DMS53 treated with DMSO at 0.1 percent for 48 hours (cell line): ENCODE data around the gene UQCRQ.
"Not testable (repeated sequence)": the region's sequence is repeated elsewhere in the genome, so short reads cannot be mapped to it uniquely, and the experiment has no call there.

Experiments
- DNase-seq: peaks from one replicate; lab custom pipeline; 2025; ENCODE audit not compliant: unreplicated experiment; lab: John Stamatoyannopoulos, UW

The UQCRQ gene

DNA sequence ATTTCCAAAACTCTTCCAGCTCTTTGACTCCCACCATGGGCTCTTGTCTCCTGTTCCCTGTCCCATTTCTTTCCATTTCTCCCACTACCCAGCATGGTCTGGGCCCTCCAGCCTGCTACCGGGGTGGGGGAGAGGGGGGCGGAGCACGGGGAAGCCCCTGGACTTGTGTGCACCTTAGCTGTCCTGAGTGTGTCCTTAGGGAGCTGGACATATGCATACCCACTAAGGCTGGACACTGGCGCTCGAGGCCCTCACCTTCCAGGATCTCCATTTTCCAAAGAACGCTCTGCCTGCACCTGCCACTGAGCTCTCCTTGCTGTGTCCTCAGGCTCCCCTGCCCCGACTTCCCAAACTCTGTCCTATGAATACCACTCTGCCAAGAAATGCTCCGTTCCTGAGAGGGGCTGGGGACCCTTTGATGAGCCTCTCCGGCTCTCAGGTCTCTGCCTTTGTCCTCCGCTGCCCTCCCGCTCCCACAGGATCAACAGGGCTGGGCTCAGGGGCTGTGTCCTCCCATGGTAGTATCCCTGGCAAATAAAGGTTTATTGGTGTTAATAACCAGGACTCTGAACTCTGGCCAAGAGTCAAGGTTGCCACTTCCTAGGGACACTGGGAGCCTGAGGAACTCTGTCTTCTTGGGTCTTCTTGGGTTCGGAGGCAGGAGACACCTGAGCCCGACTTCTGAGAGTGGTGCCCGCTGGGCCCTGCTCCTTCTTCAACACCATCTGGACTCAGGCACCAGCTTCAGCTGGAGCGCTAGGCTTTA, 35.2 kb upstream of the UQCRQ start:
- DNase-seq, result no peak

DNA sequence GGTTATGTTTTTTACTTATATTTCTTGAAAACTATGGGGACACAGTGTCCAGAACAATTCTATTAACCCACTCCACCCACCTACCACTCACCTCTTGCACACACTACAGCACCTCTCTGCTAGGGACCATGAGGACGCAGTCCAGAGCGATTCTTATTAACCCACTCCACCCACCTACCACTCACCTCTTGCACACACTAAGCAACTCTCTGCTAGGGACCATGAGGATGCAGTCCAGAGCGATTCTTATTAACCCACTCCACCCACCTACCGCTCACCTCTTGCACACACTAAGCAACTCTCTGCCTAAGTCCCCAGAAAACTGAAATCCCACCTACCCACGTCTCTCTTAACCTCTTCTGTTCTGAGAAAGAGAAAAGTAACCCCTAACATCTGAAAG, 33.8 kb upstream of the UQCRQ start:
- no peak for DNase-seq

DNA sequence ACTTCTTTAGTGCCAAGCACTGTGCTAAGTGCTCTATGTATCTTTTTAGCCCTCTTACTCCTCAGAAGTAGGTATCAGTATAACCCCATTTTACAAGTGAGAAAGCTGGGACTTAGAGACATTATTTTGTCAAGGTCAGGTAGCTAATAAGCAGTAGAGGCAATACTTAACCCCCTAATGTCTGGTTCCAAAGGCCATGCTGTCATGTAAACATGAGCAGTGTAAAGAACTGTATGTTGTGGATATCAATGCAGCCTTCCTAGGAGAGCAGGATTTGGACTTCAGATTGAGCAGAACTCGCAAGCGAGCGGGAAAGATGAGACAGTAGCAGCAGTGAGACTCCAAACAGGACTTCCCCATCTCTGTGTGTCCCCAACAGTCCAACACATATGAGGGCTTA, 32.4 kb upstream of the UQCRQ start:
- DNase-seq, result no peak

DNA sequence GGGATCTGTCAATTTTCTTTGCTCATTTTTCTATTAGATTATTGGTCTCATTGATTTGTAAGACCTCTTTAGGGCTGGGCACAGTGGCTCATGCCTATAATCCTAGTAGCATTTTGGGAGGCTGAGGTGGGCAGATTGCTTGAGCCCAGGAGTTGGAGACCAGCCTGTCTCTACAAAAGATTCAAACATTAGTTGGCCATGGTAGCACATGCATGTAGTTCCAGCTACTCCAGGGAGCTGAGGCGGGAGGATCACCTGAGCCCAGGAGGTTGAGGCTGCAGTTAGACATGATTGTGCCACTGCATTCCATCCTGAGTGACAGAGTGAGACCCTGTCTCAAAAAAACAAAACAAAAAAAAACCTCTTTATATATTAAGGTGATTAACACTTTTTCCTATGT, 29.6 kb upstream of the UQCRQ start:
- no peak for DNase-seq

DNA sequence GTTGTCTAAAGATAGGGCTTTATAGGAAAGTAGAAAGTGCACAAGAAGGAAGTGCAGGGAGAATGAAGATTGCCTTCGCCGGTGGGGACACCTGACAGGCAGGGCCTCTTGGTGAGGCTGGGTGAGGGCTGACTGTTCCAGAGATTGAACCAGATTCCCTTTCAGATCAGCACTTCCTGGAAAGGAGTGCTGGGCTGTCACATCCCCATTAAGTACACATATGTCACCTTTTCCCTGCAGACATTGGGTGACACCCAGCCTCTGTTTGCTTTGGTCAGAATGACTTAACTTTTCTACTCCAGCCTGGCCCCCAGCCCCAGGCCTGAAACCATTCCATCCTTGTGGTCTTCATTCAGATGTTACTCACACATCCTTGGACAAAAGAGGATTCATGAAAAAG, 28.6 kb upstream of the UQCRQ start:
- DNase-seq, result peak; percentile 48

DNA sequence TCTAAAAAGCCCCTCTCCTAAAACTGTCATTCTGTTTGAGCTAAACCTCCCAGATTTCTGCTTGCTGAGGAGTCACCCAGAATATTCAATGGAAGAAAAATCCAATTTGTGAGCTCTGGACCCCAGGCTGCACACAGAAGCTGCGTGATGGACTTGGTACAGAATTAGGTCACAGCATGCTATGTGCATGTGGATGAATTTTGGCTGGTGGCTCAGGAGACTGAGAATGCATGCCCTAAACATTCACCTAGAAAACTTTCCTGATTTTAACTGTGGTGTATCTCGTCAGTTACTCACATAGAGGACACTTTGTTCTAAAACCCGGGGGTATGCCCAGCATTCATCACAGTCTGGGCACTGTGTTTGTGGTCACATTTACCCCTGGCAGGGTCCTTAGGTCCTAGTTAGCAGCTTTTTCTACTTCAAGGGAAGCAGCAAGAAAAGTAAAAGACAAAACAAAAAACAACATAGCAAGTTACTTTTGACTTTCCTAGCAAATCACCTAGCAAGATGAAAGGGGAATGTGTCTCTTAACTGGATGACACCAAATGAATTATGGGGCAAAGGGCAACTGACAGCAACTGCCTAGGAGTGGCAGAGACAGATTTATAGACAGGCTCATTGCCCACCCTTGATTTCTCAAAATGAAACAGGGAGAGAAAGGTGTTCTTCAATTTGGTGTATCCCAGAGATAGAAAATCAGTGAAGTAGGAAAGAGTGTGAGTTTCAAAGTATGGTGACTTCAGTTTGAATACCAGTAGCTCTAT, 27.7 kb upstream of the UQCRQ start:
- no peak for DNase-seq

DNA sequence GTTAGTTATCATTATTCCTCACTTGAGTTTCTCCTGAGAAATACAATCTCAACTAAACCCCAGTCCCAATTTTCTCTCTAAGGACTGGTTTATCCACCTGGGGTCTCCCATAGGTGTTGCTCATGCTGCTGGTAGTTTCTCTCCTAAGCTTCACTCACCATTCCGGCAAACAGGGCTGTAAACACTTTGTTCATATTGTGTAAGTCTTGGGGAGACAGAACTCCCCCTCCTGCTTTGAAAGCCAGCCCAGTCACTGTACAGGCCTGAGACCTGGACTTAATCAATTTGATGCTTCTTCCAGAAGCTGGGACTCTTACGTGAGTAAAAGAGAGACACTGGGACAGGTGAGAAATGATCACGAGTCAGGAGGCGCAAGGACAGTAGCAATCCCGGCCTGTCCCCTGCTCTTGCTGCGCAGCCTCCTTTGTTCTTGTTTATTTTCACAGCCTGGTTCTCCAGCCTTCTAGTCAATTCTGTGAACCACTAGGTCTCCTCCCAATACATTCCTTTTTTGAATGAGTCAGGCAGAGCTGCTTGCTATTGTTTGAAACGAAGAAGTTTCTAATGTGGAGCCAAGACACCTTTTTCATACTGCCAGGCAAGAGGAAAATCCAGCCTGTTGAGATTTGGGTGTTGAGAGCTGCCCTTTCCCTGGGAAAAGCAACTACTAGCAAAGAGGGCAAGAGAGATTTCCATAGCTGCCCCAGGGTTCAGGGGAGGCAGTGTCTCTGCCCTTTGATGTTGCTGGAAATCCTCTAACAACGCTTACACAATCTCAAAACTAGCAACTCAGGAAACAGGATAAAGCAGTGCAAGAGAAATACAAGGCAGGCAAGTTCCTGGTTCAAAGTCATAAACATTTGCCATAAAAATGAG, 26.8 kb upstream of the UQCRQ start:
- no peak for DNase-seq

DNA sequence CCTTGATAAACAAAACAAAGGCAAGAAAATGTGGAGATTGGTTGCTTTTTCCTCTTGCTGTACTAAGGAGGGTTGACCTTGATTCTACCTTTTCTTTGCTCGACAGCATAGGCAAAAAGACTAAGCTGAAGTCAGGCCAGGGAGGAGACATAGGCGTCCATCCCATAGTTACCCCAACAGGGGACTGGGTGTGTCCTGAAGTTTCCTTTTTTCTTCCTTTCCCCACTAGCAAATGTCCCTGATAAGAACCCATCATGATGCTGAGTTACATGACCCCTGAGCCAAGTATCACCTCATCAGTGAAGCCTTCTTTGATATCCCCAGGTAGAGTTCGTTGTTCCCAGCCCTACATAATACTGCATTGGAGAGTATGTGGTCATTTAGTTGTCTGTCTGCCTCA, 26.1 kb upstream of the UQCRQ start:
- DNase-seq, result no peak

DNA sequence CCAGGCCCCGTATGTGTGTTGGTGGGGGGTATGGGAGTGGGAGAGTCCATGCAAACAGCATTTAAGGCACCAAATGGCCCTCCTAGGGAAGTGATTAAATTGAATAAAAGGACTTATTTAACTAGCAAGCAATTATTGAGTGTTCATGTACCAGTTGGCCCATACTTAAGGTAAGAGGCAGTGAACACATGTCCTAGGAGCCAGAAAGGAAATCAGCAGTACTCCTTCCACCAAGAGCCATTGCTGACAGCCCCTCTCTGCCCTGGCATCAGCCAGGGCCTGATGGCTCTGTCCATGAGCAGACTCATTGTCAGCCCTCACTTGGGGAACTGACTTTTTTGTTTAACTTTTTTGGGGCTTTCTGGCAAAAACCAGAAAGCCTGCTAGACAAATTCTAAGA, 25.5 kb upstream of the UQCRQ start:
- DNase-seq, result no peak

DNA sequence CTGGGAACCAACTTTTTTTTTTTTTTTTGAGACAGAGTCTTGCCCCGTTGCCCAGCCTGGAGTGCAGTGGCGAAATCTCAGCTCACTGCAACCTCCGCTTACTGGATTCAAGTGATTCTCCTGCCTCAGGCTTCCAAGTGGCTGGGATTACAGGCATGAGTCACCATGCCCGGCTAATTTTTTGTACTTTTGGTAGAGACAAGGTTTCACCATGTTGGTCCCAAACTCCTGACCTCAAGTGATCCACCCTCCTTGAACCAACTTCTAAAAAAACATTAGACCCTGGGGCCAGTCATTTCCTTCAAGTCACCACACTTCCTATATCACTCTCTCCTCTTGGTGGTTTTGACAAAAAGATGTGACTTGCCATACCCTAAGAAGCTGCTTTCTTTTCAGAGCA, 25.1 kb upstream of the UQCRQ start:
- no peak for DNase-seq

DNA sequence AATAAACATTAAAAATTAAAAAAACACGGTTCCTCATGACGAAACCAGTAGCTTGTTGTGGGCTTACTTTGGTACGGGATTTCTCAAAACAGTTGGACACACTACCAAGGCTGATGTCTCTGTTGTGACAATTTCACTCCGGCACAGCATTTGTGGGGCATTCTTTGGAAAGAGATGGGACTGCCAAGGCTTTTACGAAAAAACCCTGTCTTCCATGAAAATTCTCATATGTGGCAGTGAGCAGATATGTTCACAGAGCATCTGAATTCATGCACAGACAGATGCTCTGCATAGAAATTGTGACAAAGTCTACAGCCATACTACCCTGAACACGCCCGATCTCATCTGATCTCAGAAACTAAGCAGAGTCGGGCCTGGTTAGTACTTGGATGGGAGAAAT, 18.2 kb upstream of the UQCRQ start:
- no peak for DNase-seq

DNA sequence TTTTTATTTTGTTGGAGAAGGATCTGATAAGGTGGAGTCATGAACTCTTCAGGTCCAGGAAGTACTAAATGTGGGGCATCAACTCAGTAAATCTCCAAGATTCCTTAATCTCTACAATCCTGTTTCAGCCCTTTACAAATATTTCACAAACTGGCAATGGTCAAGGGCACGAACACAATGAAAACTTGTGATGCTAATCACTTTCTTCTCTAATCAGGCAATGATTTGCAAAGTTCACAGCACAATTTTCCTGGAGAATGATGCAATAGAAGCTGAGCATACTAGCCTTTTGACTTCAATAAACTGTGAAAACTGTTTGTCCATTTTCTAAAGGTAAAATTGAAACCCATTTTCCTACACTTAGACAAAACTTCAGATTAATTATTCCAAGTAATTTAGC, 17.1 kb upstream of the UQCRQ start:
- DNase-seq, result no peak

DNA sequence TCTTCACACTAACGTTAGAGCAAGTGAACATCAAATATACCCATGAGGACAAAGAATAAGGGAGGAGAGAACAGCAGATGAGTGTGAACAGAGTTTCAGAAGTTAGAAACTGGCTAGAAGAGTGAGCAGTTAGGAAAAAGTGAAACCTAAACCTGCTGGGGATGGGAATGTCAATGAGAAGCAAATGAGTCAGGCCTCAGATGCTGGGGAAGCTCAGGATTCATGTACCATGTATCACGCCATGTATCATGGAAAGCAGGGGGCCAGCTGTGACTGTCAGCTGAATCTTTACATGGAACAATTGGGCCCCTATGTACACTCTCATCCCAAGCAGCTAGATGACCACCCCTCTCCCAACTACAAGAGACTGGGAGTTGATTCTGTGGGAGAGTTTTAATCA, 16.4 kb upstream of the UQCRQ start:
- DNase-seq, result no peak

DNA sequence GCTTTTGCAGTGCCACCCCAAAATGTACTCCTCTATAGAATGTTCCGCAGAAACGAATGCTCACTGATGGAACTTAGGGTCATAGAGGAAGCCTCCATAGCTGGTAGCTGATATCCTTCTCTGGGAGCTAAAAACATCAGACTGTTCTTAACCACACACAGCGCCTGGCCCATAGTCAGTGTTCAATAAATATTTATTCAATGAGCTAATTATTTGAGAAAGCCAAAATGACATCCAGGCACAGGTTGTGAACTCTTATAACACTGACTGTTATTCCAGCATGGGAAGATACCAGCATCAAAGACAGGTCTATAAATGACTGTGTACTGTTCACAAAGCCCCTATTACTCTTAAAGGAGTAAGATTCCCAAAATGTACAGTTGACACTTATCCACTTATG, 13.1 kb upstream of the UQCRQ start:
- peak; percentile 9 for DNase-seq

DNA sequence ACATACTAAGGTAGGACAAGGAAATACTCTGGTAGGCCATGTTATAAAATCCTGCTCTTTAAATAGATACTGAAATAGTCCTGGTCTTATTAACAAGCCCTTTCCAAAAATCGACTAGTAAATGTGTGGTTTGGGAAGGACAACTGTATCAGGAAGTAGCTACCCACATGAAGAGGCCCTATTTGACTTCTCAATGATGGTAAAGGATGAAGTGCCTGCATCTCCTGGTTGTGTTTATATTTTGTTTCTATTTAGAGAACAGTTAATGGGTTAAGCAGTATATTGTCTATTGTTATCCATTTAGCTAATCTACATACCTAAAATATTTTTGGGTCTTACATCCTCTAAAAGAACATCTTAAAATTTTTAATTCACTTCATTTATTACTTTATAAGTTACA, 12.7 kb upstream of the UQCRQ start:
- DNase-seq, result no peak

DNA sequence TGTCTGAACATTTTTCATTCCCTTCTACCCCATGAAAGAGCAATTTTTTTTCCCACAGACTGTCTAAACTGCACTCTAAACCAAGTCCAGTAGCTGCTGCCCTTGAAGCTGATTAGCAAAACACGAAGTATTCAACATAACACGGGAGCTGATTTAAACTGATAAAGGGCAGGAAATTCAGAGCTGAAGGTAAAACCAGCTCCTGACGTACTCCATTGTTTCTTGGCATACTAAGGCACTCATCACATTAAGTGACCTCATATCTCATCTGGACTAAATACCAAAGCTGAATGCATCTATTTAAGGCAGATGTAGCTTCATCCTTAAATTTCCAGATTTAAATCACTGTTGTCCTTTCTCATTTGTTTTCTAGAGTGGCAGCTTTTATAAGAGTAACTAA, 12.1 kb upstream of the UQCRQ start:
- no peak for DNase-seq

DNA sequence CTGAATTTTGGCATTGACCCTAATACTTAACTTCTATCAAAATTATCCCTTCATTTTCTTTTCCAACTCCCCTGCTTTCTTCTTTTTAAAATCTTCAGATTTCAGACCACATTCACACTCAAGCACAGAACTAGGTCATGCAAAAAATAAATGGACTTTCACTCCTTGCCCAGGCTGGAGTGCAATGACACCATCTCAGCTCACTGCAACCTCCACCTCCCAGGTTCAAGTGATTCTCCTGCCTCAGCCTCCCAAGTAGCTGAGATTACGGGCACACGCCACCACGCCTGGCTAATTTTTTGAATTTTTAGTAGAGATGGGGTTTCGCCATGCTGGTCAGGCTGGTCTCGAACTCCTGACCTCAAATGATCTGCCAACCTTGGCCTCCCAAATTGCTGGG, 11.4 kb upstream of the UQCRQ start:
- not testable (repeated sequence) for DNase-seq

DNA sequence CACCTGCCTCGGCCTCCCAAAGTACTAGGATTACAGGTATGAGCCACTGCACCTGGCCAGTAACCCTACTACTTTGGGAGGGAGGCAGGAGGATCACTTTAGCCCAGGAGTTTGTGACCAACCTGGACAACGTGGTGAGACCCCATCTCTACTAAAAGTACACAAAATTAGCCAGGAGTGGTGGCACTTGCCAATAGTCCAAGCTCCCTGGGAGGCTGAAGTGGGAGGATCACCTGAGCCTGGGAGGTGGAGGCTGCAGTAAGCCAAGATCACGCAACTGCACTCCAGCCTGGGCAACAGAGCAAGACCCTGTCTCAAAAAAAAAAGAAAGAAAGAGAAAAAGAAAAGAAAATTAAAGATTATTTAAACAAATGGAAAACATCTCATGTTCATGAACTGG, 10.4 kb upstream of the UQCRQ start:
- DNase-seq, result no peak

DNA sequence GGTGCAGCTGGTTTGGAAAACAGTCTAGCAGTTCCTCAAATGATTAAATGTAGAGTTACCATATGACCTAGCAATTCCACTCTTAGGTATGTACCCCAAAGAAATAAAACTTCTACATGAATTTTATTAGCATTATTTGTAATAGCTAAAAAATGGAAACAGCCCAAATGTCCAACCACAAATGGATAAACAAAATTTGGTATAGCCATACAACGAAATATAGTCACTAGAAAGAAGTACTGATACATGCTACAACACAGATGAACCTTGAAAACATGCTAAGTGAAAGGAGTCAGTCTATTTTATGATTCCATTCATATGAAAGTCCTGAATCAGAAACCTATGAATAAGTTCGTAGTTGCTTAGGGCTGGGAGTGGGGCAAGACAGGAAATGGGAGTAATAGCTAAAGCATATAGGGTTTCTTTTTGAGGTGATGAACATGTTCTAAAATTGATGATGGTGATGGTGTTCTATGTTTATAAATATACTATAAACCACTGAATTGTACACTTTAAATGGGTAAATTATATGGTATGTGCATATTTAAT, 6.5 kb upstream of the UQCRQ start:
- DNase-seq, result no peak

DNA sequence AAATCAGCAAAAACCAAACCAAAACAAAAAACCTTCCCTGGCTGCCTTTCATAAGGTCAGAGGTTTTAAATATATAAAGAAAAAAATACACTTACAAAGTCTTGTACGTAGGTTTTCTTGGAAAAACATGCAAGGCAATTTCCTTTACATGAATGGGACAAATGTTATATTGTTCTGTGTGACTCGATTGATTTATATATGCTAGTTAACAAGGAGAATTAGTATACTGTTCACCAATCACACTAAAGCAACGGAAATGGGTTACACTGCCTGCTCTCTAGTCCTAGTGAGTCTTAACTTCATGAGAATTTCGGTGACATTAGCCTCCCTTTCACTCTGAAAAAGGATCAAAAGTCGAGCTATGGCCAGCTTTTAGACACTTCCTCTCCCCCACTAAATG, 5.7 kb upstream of the UQCRQ start:
- DNase-seq, result no peak

DNA sequence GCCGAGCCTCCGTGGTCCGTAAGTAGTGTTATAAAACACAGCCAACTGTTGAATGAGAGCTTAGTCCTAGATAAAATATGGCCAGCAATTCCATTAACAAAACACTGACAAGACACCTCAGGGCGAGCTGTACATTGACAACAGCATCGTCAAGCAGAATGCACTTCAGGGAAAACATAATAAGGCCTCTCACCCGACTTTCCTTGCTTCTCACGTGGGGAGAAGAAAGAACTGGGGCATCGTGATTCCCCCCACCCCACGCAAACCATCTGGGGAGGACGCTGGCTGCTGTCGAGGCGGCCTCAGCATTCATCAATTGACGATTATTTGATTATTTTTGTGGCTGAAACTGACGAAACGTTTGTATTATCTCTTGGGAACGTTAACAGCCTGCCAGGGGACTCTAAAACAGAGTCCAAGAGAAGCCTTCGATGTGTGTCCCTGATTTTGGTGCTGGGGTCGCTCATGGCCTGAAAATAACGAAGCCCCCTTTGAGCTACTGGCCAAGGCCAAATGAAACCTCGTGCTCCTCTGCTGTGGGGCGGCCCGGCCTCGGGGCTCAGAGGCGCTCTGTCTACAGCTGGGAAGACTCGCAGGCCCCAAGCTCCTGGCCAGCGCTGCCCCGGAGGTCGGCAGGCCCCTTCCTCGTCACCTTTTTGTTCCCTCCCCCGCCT, 637 bp upstream of the UQCRQ start:
- no peak for DNase-seq
